ENCODE results near the gene KRTAP5-5.

DNA sequence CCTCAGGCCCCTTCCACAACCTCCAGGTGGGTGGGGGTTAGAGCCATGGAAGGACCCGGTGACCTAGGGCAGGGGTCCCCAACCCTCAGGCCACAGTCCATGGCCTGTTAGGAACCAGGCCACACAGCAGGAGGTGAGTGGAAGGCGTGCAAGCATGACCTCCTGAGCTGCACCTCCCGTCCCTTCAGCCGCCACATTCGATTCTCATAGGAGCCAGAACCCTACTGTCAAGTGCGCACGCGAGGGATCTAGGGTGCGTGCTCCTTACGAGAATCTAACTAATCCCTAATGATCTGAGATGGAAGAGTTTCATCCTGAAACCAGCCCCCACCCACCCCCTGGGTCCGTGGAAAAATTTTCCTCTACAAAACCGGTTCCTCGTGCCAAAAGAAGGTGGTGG is 4.0 kb upstream of the KRTAP5-5 start:
- TF ChIP-seq CTCF (IDR thresholded peaks at IDR 0.05; ENCODE audit: extremely low read depth in 1 of 2, insufficient read depth in 1 of 2, low read depth in 1 of 2, low read length in 2 of 2) = no peak
- TF ChIP-seq EZH2 (IDR thresholded peaks at IDR 0.05; ENCODE audit: borderline replicate concordance, low read depth, low read length, severe bottlenecking) = no peak
- no peak for TF ChIP-seq FOS (IDR thresholded peaks at IDR 0.05; ENCODE audit: borderline replicate concordance, insufficient read depth, low read length)
- TF ChIP-seq JUN (IDR thresholded peaks at IDR 0.05; ENCODE audit: borderline replicate concordance, insufficient read depth, insufficient read length, low read depth) = no peak
